Epithelial cell of prostate (primary cell): ENCODE data around the gene H1-8.

ENCODE experiments used
- DNase-seq: peaks from one replicate; pipeline ENCODE4 v3.0.0-alpha.2; 2011; ENCODE audit warnings: low read depth, low spot score
- H3K27ac ChIP-seq: fragments of 450-650 bp; 2 replicates; pipeline ENCODE4 v1.5.1; 2017; ENCODE audit warnings: mild to moderate bottlenecking

The H1-8 gene

GRCh38 chr3:129567176-129567705 is 24.3 kb downstream of the H1-8 start:
- DNase-seq = no peak
- H3K27ac ChIP-seq = no peak overlapping the region

- H3K27ac ChIP-seq = no peak overlapping the region
- DNase-seq = no peak
Observed at GRCh38 chr3:129567939-129568338, 25.0 kb downstream of the H1-8 start.

- DNase-seq = no peak
- H3K27ac ChIP-seq = no peak overlapping the region
Observed at GRCh38 chr3:129569856-129570255, 26.9 kb downstream of the H1-8 start.

- DNase-seq = no peak
- no peak overlapping the region for H3K27ac ChIP-seq
Observed at GRCh38 chr3:129571605-129572547, 28.9 kb downstream of the H1-8 start.

GRCh38 chr3:129572603-129573002 is 29.6 kb downstream of the H1-8 start:
- H3K27ac ChIP-seq = no peak overlapping the region
- DNase-seq = no peak

- H3K27ac ChIP-seq = no peak overlapping the region
- DNase-seq = no peak
Observed at GRCh38 chr3:129573493-129573892, 30.5 kb downstream of the H1-8 start.

GRCh38 chr3:129574206-129574605 is 31.2 kb downstream of the H1-8 start:
- DNase-seq = no peak
- no peak overlapping the region for H3K27ac ChIP-seq

GRCh38 chr3:129575233-129575996 is 32.4 kb downstream of the H1-8 start:
- H3K27ac ChIP-seq = no peak overlapping the region
- DNase-seq = no peak

GRCh38 chr3:129575997-129576384 is 33.0 kb downstream of the H1-8 start:
- no peak for DNase-seq
- H3K27ac ChIP-seq = no peak overlapping the region

- no peak for DNase-seq
- H3K27ac ChIP-seq = no peak overlapping the region
Observed at GRCh38 chr3:129576514-129577352, 33.8 kb downstream of the H1-8 start.

- no peak for DNase-seq
- H3K27ac ChIP-seq = no peak overlapping the region
Observed at GRCh38 chr3:129577366-129577765, 34.4 kb downstream of the H1-8 start.

- DNase-seq = no peak
Observed at GRCh38 chr3:129577925-129578786, 35.2 kb downstream of the H1-8 start.

GRCh38 chr3:129579991-129580390 is 37.0 kb downstream of the H1-8 start:
- H3K27ac ChIP-seq = no peak overlapping the region
- DNase-seq = no peak

More at GRCh38 chr3:129577925-129578786, 35.2 kb downstream of the H1-8 start:
- H3K27ac ChIP-seq = no peak overlapping the region

- H3K27ac ChIP-seq = no peak overlapping the region
Observed at GRCh38 chr3:129581623-129582022, 38.6 kb downstream of the H1-8 start.

GRCh38 chr3:129582799-129583198 is 39.8 kb downstream of the H1-8 start:
- DNase-seq = no peak
- H3K27ac ChIP-seq = no peak overlapping the region

More at GRCh38 chr3:129581623-129582022, 38.6 kb downstream of the H1-8 start:
- no peak for DNase-seq

- no peak for DNase-seq
- H3K27ac ChIP-seq = no peak overlapping the region
Observed at GRCh38 chr3:129583289-129583688, 40.3 kb downstream of the H1-8 start.

- DNase-seq = no peak
- H3K27ac ChIP-seq = no peak overlapping the region
Observed at GRCh38 chr3:129584631-129585030, 41.7 kb downstream of the H1-8 start.

GRCh38 chr3:129585949-129586657 is 43.1 kb downstream of the H1-8 start:
- no peak for DNase-seq
- H3K27ac ChIP-seq = no peak overlapping the region
